Measurements from ENCODE around the gene GAPT. TPM values are rescaled to one million over a fixed set of nuclear protein-coding genes. Genes with fewer than 3 reads are reported as not detected.
A peak's percentile ranks its signal among the peaks of the same experiment; 100 is the strongest.
"Not testable (repeated sequence)": the region's sequence is repeated elsewhere in the genome, so short reads cannot be mapped to it uniquely, and the experiment has no call there.

Gene GAPT
- total RNA-seq, 1 experiment from 2014 or later = not detected

DNA sequence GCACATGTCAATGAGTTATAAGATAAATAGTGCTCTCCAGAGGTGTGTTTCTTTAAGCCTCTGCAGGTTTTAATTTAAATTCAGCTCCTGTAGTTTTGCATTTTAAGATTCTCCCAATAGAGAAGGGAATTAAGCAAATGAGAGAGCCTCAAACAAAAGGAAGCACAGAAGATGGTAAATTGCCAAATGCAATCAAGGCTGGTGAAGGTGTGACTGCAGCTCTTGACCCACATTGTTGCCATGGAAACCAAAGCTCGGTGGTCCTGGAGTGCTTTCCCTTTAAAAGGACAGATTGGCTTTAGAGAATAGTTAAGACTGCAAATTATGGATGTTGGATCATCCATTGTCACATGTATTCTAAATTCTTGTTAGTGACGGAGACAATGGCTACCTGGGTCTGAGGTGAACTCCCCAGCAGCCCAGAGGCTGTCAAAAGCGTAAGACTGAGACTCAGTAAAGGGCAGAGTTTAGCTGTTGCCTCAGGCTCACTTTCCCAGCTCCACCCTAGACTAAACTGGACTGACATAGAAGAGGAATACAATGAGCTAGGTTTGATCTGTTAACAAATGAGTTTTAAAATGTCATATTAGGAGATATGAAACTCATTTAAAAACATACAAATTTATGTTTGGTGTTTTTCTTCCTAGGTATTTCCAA is 12.3 kb downstream of the GAPT start:
- no peak for DNase-seq (ENCODE audit: low read depth)

DNA sequence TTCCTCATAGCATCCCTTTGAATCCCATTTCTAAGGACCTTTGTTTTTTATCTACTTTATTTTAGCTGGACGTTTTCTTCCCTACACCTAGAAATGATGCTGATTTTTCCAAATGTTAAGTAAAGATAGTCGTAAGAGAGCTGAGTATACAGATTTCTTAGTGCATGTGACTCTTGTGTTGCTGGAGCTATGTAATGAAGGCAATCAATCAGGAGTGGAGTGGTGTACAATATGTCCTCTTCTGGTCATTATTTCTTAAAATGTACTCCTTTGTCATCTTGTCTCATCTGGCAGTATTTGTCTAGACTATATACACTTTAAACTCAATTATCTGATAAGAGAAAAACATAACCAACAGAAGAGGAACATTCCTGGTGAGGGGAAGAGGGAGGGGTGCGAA is 13.5 kb downstream of the GAPT start:
- DNase-seq (ENCODE audit: low read depth) = no peak

DNA sequence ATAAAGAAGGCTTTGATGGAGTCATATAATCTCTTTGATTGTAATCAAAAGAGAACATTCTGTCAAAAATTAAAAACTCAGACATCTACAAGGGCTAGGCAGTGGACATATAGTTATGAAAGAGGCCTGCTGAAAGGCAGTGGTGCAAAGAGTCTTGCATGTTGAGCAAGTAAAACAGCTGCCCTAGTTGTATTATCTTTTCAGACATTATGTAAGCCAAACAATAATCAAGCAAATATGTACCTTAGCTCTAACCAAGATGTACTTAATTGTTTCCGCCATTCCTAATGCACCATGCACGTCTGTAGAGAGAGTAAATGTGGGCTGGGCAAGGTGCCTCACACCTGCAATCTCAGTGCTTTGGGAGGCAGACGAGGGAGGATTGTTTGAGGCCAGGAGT is 14.3 kb downstream of the GAPT start:
- DNase-seq (ENCODE audit: low read depth) = no peak

DNA sequence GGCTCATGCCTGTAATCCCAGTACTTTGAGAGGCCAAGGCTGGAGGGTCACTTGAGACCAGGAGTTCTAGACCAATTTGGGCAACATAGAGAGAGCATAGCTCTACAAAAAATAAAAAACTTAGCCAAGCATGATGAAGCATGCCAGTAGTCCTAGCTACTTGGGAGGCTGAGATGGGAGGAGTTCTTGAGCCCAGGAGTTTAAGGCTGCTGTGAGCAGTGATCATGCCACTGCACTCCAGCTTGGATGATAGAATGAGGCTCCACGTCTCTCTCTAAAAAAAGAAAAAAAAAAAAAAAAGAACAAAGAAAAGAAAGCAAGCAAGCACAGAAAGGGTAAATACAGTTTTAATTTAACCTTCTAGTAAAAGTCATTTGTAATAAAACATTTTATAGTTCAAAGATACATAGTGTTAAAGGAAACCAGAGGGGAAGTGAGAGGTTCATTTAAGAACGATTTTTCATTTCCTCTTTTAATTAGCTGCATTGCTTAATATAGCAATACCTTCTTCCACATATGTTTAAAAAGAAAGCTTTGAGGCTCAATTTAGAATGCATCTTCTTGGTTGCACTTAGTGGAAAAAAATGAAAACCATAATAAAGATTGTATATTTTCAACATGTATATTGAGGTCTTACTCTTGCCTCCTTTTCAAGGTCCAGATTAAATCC is 14.9 kb downstream of the GAPT start:
- no peak for DNase-seq (ENCODE audit: low read depth)

DNA sequence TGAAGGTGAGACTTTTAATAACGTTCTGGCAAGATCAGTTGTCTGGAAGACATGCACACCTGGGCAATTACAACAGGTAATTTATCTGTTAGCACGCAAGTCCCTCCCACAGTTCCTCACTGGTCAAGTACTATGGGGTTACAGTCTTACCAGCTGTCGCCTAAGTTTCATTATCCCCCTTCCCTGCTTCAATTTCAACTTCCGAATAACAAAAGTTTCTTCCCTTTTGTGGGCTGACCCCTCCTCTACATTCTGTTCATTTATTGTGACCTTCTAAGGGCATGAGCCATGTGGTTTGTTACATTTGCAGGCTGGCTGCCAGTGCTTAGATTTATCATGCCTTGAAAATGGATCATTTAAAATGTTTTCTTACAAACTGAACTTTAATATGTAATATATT is 16.5 kb downstream of the GAPT start:
- DNase-seq (ENCODE audit: low read depth) = no peak

DNA sequence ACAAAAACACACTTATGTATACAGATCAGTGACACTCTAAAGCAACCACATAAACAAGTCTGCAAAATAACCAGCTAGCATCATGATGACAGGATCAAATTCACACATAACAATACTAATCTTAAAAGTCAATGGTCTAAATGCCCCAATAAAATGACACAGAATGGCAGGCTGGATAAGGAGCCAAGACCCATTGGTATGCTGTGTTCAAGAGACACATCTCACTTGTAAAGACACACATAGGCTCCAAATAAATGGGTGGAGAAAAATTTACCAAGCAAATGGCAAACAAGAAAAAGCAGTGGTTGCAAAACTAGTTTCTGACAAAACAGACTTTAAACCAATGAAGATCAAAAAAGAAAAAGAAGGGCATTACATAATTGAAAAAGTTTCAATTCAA is 26.0 kb downstream of the GAPT start:
- no peak for DNase-seq (ENCODE audit: low read depth)

DNA sequence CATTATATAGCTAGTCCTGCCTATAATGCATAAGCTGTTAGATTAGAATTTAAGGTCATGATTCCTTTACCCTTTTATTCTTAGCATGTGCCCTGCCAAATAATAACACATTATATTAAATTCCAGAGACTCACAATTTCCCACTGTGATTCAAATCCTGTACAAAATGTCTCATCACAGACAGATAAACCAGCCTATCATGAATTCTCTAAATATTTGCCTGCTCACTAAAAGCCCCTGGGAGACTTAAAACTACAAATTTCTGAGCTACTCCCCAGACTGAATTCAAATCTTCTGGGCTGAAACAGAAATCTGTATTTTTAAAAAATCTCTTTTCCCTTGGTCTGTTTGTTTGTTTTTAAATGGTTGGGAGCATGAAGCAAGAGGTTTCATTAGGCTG is 32.7 kb downstream of the GAPT start:
- no peak for DNase-seq (ENCODE audit: low read depth)

DNA sequence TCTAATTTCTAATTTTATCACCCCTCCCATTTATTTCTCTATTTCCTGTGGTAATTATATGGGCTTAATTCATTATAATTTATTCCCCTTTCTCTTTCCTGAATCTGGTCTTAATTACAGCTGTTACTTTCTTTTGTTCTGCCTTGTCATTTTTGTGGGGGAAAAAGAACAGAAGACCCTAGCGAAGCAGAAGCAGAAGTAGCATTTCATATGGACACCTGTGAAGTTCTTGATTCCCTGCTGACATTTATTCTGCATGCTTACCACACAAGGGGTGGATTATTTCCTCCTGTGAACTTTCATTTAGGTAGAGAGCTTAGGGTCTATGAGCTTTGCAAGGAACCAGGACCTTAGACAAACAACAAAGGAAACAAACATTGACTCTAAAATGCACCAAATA is 33.3 kb downstream of the GAPT start:
- no peak for DNase-seq (ENCODE audit: low read depth)

DNA sequence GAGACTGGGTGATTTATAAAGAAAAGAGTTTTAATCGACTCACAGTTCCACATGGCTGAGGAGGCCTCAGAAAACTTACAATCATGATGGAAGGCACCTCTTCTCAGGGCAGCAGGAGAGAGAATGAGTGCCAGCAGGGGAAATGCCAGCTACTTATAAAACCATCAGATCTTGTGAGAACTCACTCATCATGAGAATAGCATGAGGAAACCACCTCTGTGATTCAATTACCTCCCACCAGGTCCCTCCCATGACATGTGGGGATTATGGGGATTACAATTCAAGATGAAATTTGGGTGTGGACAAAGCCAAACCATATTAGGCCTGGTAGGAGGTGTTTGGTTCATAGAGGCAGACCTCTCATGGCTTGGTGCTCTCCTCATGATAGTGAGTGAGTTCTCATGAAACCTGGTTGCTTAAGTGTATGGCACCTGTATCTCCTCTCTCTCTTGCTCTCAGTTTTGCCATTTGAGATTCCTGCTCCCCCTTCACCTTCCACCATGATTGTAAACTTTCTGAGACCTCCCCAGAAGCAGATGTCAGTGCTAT is 39.8 kb downstream of the GAPT start:
- no peak for DNase-seq (ENCODE audit: low read depth)

DNA sequence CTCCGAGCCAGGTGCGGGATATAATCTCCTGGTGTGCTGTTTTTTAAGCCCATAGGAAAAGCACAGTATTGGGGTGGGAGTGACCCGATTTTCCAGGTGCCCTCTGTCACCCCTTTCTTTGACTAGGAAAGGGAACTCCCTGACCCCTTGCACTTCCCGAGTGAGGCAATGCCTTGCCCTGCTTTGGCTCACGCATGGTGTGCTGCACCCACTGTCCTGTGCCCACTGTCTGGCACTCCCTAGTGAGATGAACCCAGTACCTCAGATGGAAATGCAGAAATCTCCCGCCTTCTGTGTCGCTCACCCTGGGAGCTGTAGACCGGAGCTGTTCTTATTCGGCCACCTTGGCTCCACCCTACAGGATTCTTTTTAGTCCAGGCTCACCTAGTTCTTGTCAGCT is 50.7 kb downstream of the GAPT start:
- not testable (repeated sequence) for DNase-seq (ENCODE audit: low read depth)

DNA sequence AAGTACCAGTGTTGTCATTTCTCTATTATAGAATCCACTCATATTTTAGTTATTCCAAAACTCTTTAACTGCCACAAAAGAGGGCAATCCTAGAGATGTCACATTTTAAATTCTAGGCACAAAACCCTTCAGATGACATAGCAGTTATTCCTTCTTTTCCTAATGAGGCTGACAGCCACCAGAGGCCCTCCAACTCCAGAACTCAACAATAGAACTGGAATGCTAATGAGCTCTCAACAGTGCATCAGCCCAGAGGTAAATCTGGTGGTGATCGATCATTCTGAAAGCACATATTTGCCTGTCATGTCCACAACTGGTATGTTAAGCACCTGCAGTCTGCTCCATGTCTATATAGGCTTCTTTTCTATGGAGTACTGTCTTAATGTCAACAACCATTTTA is 51.5 kb downstream of the GAPT start:
- no peak for DNase-seq (ENCODE audit: low read depth)

DNA sequence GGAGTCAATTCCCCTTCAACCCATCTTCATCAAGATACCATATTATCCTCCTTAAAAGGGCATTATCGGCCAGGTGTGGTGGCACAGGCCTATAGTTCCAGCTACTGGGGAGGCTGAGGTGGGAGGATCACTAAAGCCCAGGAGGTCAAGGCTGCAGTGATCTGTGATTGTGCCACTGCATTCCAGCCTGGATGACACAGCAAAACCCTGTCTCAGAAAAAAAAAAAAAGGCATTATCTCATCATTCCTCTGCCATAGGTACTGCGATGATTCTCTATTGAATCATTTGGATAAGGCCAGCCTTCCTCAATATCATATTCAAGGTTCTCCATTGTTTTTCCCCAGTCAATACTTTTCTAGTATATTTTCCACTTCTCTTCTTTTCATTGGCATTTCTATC is 52.5 kb downstream of the GAPT start:
- DNase-seq (ENCODE audit: low read depth) = no peak

DNA sequence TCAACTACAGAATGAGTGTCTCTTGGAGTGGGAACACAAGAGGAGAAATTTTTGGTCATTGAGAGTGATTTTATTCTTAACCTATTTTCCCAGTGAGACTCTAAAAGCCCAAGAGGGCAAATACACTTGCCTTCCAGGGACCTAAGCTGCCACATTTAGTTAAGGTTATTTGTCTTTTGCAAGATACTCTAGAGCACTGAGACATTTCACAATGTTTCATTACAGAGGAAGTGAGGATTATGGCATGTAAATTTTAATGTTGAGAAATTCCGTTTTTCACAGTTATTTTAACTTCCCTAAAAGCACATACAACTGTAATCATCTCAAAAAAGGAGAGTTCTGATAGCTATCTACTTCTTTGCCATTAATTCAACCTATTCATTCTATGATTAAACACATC is 53.0 kb downstream of the GAPT start:
- DNase-seq (ENCODE audit: low read depth) = no peak

DNA sequence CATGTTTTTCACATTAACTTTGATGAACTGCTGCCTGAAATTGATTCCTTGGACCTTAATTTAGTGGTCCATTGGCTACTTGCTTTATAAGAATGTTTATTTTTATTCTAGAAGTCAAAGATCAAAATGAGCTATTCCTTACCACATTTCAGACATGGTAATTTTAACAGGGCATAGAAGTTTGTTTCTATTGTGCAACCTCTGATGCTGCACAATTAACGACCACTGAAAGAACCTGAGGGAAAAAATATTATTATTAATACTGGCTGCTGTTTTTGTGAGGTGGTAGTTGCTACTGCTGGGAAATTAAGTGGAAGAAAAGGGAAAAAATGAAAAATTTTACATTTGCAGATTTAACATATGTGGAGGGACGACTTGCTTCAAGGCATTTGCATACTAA is 53.7 kb downstream of the GAPT start:
- no peak for DNase-seq (ENCODE audit: low read depth)

DNA sequence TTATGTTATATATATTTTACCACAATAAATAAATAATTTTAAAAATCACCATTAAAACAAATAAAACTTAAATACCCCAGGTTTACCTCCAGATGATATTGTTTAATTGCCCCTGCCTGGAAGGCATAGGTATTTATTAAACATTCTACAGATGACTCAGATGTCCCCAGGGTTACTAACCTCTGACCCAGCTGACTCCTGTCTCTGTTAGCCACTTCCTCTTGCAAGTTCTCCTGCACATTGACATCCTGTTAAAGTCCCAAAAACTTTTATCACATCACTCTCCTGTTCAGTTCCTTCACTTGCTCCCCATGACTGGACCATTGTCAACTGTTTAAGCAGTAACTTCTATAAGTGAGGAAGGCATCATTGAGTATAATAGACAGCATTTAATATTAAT is 54.7 kb downstream of the GAPT start:
- peak; percentile 4 for DNase-seq (ENCODE audit: low read depth)

Other genes starting within 250 kb of the GAPT start
- 1,040 and 1,179 TPM in 2 replicates for gene PLK2, start 31.3 kb upstream of the GAPT start, total RNA-seq (2014; rRNA removed; shearing (Covaris generic))
- gene RAB3C, start 91.6 kb downstream of the GAPT start, total RNA-seq (2014; rRNA removed; shearing (Covaris generic)) = 0.02 TPM in 1 of 2 replicates, not detected in the other

Measured in M059J (cell line).